Measurements from ENCODE around the gene COL4A4.

DNA sequence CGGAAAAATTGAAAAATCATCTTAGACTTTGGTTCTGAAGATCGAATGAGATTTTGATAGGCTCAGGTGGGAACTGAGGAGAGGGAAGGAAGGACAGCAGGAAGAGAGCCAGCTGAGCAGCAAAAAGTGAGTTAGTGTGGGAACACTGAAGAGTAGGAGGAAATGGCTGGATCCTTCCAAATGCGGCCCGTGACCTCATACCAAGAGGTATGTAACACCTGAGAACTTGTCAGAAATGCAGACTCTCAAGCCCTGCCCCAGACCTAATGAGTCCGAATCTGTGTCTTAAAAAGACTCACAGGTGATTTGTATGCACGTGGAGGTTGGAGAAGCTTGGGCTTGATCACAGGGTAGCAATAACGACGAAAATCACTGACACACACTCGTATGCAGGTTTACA is 42.4 kb upstream of the COL4A4 start:
- TF ChIP-seq SUZ12 (IDR thresholded peaks at IDR 0.05; ENCODE audit: extremely low read depth, insufficient read depth, insufficient read length) (no peak), ZNF274 (IDR thresholded peaks at IDR 0.05; ENCODE audit: low read depth, low read length) (no peak), YY1 (IDR thresholded peaks at IDR 0.05; ENCODE audit: insufficient read depth, insufficient read length) (no peak)

All from NT2/D1 (cell line).